K562 (cell line): ENCODE results near the gene AGO4. TPM values are rescaled to one million over a fixed set of nuclear protein-coding genes. Genes with fewer than 3 reads are reported as not detected.

Experiments
- ELK3 ChIP-seq: fragments of 450-650 bp; formaldehyde crosslinking; IDR thresholded peaks from 2 replicates; pipeline ENCODE4 v1.4.0; 2020; ENCODE audit warnings: mild to moderate bottlenecking
- KDM5B ChIP-seq: fragments of 200-600 bp; sonication (generic); IDR thresholded peaks from 2 replicates; pipeline ENCODE4 v1.6.1; 2012; ENCODE audit warnings: low read depth, mild to moderate bottlenecking, moderate library complexity, low read length, control low read depth, inconsistent platforms; ENCODE audit not compliant: insufficient replicate concordance
- MEF2D ChIP-seq: conservative IDR thresholded peaks from 2 replicates; pipeline ENCODE4 v1.6.1; 2016; ENCODE audit warnings: low read depth, missing genetic modification characterization, missing compliant biosample characterization
- MNT ChIP-seq, 2 experiments: fragments of 450-650 bp; conservative IDR thresholded peaks; 2 replicates each; pipeline ENCODE4 v1.6.1; 2017; ENCODE audit warnings: mild to moderate bottlenecking in 2 of 2, moderate library complexity in 2 of 2
- MTA2 ChIP-seq: fragments of 450-650 bp; IDR thresholded peaks from 2 replicates; pipeline ENCODE4 v1.6.1; 2016; ENCODE audit warnings: low read depth
- MYBL2 ChIP-seq, 2 experiments: fragments of 450-650 bp in 1 of 2; sonication (generic) in 1 of 2; formaldehyde crosslinking in 1 of 2; IDR thresholded peaks; 2 replicates each; pipeline versions ENCODE4 v1.6.1 to v1.8.1; 2017 to 2022; ENCODE audit warnings: borderline replicate concordance in 1 of 2, inconsistent platforms in 1 of 2, low read depth in 1 of 2, mild to moderate bottlenecking in 1 of 2, missing genetic modification reagents in 1 of 2, moderate library complexity in 1 of 2
- RBM25 ChIP-seq: fragments of 200-400 bp; formaldehyde crosslinking; IDR thresholded peaks from 2 replicates; pipeline ENCODE4 v1.6.1; 2018; ENCODE audit warnings: low read length, low read depth, moderate library complexity; ENCODE audit not compliant: severe bottlenecking
- SIN3A ChIP-seq, 2 experiments: fragments of 150-350 bp in 1 of 2; IDR thresholded peaks; 2 replicates each; pipeline ENCODE4 v1.6.1; 2011 to 2016; ENCODE audit warnings: borderline replicate concordance in 2 of 2, low read depth in 2 of 2, low read length in 2 of 2, mild to moderate bottlenecking in 2 of 2, moderate library complexity in 2 of 2; ENCODE audit not compliant: control insufficient read depth in 1 of 2
- TCF7L2 ChIP-seq: fragments of 150-350 bp; IDR thresholded peaks from 2 replicates; pipeline ENCODE4 v1.6.1; 2016; ENCODE audit warnings: low read depth, mild to moderate bottlenecking, low read length, moderate library complexity
- ZBED1 ChIP-seq: IDR thresholded peaks from 2 replicates; pipeline ENCODE4 v1.6.1; 2014
- ZKSCAN3 ChIP-seq: fragments of 250-450 bp; sonication (Bioruptor Pico); IDR thresholded peaks from 2 replicates; pipeline ENCODE4 v1.4.0; 2020
- ZNF197 ChIP-seq: fragments of 200-800 bp; sonication (Bioruptor generic); IDR thresholded peaks from 2 replicates; pipeline ENCODE4 v1.6.1; 2016; ENCODE audit warnings: low read depth, missing genetic modification characterization, missing compliant biosample characterization
- ZNF384 ChIP-seq: IDR thresholded peaks from 2 replicates; pipeline ENCODE4 v1.6.1; 2012; ENCODE audit warnings: low read depth, low read length, improper control_type of control experiment
- ZNF75A ChIP-seq: fragments of 450-650 bp; formaldehyde crosslinking; IDR thresholded peaks from 2 replicates; pipeline ENCODE4 v1.4.0; 2020; ENCODE audit warnings: mild to moderate bottlenecking
- ZNF830 ChIP-seq: fragments of 250-450 bp; sonication (Bioruptor Pico); IDR thresholded peaks from 2 replicates; pipeline ENCODE4 v1.5.0; 2021; ENCODE audit warnings: mild to moderate bottlenecking
- polyA plus RNA-seq, 8 experiments: library from polyadenylated mRNA; depleted of rRNA in 4 of 8; stranded (reverse) in 5 of 8; unstranded in 3 of 8; fragments of >200 nt; fragmentation: Nextera tagmentation in 2 of 8; fragmentation: Illumina TruSeq in 1 of 8; extraction: Ambion mirVana in 2 of 8; extraction: Trizol in 1 of 8; gene quantifications; 2 replicates each; pipeline versions ENCODE4 v1.2.1 to v1.2.3, GENCODE V29; 2011 to 2014; ENCODE audit warnings: inconsistent platforms in 1 of 8, missing spikeins in 1 of 8
- total RNA-seq, 7 experiments: library from RNA; depleted of rRNA in 6 of 7; stranded (reverse); fragments of >200 nt in 6 of 7; fragmentation: Illumina TruSeq in 2 of 7; extraction: Trizol in 2 of 7; gene quantifications; 2 replicates each; pipeline versions ENCODE4 v1.2.1 to v1.2.3, GENCODE V29; 2011 to 2021; ENCODE audit warnings: low replicate concordance in 1 of 7
- TF ChIP-seq, protein P1 (sequence below): fragments of 450-650 bp; IDR thresholded peaks from 2 replicates; pipeline ENCODE4 v1.6.1; 2016; ENCODE audit warnings: missing biosample characterization, missing genetic modification characterization
- TF ChIP-seq, protein P2 (sequence below): sonication (generic); formaldehyde crosslinking; IDR thresholded peaks from 2 replicates; pipeline ENCODE4 v1.8.0; 2023; ENCODE audit warnings: missing genetic modification reagents, mild to moderate bottlenecking, borderline replicate concordance

Gene AGO4
- total and polyA plus RNA-seq, 9 of the 15 experiments (the other 6 are each of a cell fraction or from before 2014, with no cell fraction given), result 1.3 to 10.5 (median 6.5) TPM

DNA sequence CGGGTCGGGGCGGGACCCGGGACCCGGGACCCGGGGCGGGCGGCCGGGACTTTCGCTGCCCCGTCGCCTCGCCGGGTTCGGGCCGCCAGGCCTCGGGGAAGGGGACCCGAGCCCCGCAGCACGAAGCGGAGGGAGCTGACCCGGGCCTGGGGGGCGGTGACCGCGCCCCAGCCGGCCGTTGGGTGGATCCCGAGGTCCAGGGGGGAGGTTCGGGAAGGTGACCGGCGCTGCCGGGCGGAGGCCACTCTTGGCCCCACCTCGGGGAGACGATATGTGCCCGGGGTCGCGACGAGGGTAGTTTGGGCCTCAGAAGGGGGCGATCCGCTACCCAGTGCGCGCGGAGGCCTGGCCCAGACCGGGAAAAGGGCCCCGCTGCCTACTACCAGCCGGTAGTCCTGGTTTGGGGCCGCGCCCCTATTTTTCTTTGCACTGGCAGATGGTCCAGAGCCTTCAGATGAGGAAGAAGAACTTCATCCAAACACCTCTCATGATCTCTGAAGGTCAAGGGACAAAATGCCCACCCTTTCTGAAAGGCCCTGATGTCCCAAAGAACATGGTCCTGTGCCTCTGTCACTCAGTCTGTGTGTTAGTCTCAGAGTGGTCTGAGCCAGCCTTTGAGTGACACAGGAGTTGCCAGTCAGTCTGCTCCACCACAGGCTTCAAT is 766 bp downstream of the AGO4 start (continued):
- TF ChIP-seq, protein P1, sequence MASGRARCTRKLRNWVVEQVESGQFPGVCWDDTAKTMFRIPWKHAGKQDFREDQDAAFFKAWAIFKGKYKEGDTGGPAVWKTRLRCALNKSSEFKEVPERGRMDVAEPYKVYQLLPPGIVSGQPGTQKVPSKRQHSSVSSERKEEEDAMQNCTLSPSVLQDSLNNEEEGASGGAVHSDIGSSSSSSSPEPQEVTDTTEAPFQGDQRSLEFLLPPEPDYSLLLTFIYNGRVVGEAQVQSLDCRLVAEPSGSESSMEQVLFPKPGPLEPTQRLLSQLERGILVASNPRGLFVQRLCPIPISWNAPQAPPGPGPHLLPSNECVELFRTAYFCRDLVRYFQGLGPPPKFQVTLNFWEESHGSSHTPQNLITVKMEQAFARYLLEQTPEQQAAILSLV (tag), result no peak
- TF ChIP-seq ELK3 (CRISPR knock-in tag) (no peak), KDM5B (no peak), SIN3A (IDR thresholded peaks at IDR 0.05; ENCODE audit: borderline replicate concordance in 2 of 2, control insufficient read depth in 1 of 2, low read depth in 2 of 2, low read length in 2 of 2) (no peak), ZNF384 (no peak), ZBED1 (no peak), ZNF830 (CRISPR knock-in tag) (peak; percentile 87; the same call in 1 of the 2 replicates), ZKSCAN3 (CRISPR knock-in tag) (no peak), MNT (conservative IDR thresholded peaks at IDR 0.05) (no peak), TCF7L2 (no peak), MEF2D (tag) (no peak), ZNF75A (CRISPR knock-in tag) (no peak), MTA2 (no peak), MYBL2 (IDR thresholded peaks at IDR 0.05; ENCODE audit: low read depth) (no peak), MYBL2 (CRISPR knock-in tag; IDR thresholded peaks at IDR 0.05; ENCODE audit: borderline replicate concordance) (no peak), ZNF197 (CRISPR knock-in tag) (no peak), RBM25 (no peak)
- TF ChIP-seq, protein P2, sequence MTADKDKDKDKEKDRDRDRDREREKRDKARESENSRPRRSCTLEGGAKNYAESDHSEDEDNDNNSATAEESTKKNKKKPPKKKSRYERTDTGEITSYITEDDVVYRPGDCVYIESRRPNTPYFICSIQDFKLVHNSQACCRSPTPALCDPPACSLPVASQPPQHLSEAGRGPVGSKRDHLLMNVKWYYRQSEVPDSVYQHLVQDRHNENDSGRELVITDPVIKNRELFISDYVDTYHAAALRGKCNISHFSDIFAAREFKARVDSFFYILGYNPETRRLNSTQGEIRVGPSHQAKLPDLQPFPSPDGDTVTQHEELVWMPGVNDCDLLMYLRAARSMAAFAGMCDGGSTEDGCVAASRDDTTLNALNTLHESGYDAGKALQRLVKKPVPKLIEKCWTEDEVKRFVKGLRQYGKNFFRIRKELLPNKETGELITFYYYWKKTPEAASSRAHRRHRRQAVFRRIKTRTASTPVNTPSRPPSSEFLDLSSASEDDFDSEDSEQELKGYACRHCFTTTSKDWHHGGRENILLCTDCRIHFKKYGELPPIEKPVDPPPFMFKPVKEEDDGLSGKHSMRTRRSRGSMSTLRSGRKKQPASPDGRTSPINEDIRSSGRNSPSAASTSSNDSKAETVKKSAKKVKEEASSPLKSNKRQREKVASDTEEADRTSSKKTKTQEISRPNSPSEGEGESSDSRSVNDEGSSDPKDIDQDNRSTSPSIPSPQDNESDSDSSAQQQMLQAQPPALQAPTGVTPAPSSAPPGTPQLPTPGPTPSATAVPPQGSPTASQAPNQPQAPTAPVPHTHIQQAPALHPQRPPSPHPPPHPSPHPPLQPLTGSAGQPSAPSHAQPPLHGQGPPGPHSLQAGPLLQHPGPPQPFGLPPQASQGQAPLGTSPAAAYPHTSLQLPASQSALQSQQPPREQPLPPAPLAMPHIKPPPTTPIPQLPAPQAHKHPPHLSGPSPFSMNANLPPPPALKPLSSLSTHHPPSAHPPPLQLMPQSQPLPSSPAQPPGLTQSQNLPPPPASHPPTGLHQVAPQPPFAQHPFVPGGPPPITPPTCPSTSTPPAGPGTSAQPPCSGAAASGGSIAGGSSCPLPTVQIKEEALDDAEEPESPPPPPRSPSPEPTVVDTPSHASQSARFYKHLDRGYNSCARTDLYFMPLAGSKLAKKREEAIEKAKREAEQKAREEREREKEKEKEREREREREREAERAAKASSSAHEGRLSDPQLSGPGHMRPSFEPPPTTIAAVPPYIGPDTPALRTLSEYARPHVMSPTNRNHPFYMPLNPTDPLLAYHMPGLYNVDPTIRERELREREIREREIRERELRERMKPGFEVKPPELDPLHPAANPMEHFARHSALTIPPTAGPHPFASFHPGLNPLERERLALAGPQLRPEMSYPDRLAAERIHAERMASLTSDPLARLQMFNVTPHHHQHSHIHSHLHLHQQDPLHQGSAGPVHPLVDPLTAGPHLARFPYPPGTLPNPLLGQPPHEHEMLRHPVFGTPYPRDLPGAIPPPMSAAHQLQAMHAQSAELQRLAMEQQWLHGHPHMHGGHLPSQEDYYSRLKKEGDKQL (CRISPR knock-in tag), result no peak
